ENCODE results near the gene SLC24A4. TPM values are rescaled to one million over a fixed set of nuclear protein-coding genes. Genes with fewer than 3 reads are reported as not detected.

Gene SLC24A4
- polyA plus RNA-seq, 1 donor, result 0.54 TPM

- no peaks in the 10 kb centered on the region for H3K36me3 ChIP-seq (ENCODE audit: control insufficient read depth, insufficient read depth, low read length)
- no peaks in the 10 kb centered on the region for H3K4me1 ChIP-seq (ENCODE audit: control insufficient read depth, insufficient read depth, low read length)
- no peak overlapping the region for H3K27ac ChIP-seq (ENCODE audit: low read length)
- no peaks in the 10 kb centered on the region for H3K9me3 ChIP-seq (ENCODE audit: control insufficient read depth, low read depth, low read length)
- H3K4me3 ChIP-seq (ENCODE audit: low read length), result no peak overlapping the region
- no CpG with 5 or more reads among the region's 3 CpGs for WGBS (ENCODE audit: insufficient coverage, low lambda C conversion rate)
- DNase-seq, result no peak
- H3K27me3 ChIP-seq (ENCODE audit: control insufficient read depth, insufficient read depth, low read length), result no peaks in the 10 kb centered on the region
Measured at GRCh38 chr14:92473969-92474535, 151.1 kb downstream of the SLC24A4 start.

DNA sequence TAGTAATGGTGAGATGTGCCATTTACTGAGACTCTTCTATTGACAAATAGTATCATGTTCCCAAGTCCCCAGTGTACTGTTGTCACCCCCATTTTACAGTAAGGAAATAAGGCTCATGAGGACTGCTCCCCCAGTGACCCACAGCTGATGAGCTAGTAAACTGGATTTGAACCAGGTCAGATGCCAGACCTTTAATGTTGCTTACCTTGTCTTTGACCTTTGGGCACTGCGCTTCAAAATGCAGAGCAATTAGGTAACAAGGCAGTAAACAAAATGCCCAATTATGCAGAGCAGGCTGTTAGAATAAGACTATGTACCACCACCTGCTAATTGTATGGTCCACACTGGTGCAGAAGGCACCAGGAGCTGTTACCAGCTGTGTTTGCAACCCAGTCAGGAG, 152.1 kb downstream of the SLC24A4 start:
- Histone ChIP-seq H3K9me3 (ENCODE audit: control insufficient read depth, low read depth, low read length) (no peaks in the 10 kb centered on the region), H3K27ac (ENCODE audit: low read length) (no peak overlapping the region), H3K4me3 (ENCODE audit: low read length) (no peak overlapping the region), H3K36me3 (ENCODE audit: control insufficient read depth, insufficient read depth, low read length) (no peaks in the 10 kb centered on the region), H3K4me1 (ENCODE audit: control insufficient read depth, insufficient read depth, low read length) (no peaks in the 10 kb centered on the region), H3K27me3 (ENCODE audit: control insufficient read depth, insufficient read depth, low read length) (no peaks in the 10 kb centered on the region)
- WGBS (ENCODE audit: insufficient coverage, low lambda C conversion rate), result no CpG with 5 or more reads among the region's 1 CpG
- DNase-seq, result no peak

DNA sequence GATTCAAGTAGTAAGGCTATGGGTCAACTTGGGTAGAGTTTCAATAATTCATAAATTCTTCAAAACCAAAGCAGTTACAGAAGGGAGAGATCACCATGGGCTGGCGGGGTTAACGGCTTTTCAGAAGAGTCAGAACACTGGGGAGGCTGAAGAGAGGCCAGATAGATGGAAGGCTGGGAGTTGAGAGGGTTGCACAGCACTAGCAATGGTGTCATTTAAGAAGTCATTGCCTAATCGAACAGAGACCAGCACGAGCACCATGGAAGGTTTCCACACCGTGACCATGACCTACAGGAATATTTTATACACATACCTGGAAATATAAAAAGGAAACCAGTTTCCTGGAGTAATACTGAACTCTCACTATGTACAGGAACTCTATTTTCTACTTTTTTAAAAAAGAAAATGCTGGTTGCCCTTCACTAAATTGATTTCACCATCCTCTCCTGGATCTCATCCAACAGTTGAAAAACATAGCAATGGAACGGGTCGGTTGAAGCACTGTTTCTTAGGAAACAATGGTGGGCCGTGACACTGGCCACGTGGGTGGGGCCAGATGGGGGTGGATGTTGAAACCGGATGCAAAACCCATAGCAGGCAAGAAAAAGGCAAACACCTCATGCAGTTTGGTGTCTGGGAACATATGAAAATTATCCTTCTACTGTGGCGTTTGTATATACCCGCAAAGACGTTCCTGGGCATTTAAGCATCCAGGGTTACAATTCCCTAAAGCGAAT, 152.7 kb downstream of the SLC24A4 start:
- no peak for DNase-seq
- no peak overlapping the region for H3K4me3 ChIP-seq (ENCODE audit: low read length)
- H3K27ac ChIP-seq (ENCODE audit: low read length), result no peak overlapping the region
- H3K27me3 ChIP-seq (ENCODE audit: control insufficient read depth, insufficient read depth, low read length), result no peaks in the 10 kb centered on the region
- WGBS (ENCODE audit: insufficient coverage, low lambda C conversion rate), result 80% methylated on average over 2 of the region's 14 CpGs
- no peaks in the 10 kb centered on the region for H3K36me3 ChIP-seq (ENCODE audit: control insufficient read depth, insufficient read depth, low read length)
- no peaks in the 10 kb centered on the region for H3K4me1 ChIP-seq (ENCODE audit: control insufficient read depth, insufficient read depth, low read length)
- no peaks in the 10 kb centered on the region for H3K9me3 ChIP-seq (ENCODE audit: control insufficient read depth, low read depth, low read length)

GRCh38 chr14:92480856-92481255, 157.9 kb downstream of the SLC24A4 start:
- H3K4me3 ChIP-seq (ENCODE audit: low read length), result no peak overlapping the region
- H3K9me3 ChIP-seq (ENCODE audit: control insufficient read depth, low read depth, low read length), result no peaks in the 10 kb centered on the region
- peaks cover 3% of the 10 kb centered on the region for H3K27me3 ChIP-seq (ENCODE audit: control insufficient read depth, insufficient read depth, low read length)
- no peaks in the 10 kb centered on the region for H3K36me3 ChIP-seq (ENCODE audit: control insufficient read depth, insufficient read depth, low read length)
- no peak overlapping the region for H3K27ac ChIP-seq (ENCODE audit: low read length)
- no CpG with 5 or more reads among the region's 3 CpGs for WGBS (ENCODE audit: insufficient coverage, low lambda C conversion rate)
- no peaks in the 10 kb centered on the region for H3K4me1 ChIP-seq (ENCODE audit: control insufficient read depth, insufficient read depth, low read length)
- no peak for DNase-seq

- Histone ChIP-seq H3K4me3 (ENCODE audit: low read length) (no peak overlapping the region), H3K27me3 (ENCODE audit: control insufficient read depth, insufficient read depth, low read length) (peaks cover 3% of the 10 kb centered on the region), H3K4me1 (ENCODE audit: control insufficient read depth, insufficient read depth, low read length) (no peaks in the 10 kb centered on the region), H3K36me3 (ENCODE audit: control insufficient read depth, insufficient read depth, low read length) (no peaks in the 10 kb centered on the region), H3K27ac (ENCODE audit: low read length) (no peak overlapping the region), H3K9me3 (ENCODE audit: control insufficient read depth, low read depth, low read length) (no peaks in the 10 kb centered on the region)
- no peak for DNase-seq
- no CpG with 5 or more reads among the region's 1 CpG for WGBS (ENCODE audit: insufficient coverage, low lambda C conversion rate)
Measured at GRCh38 chr14:92481386-92481785, 158.4 kb downstream of the SLC24A4 start.

DNA sequence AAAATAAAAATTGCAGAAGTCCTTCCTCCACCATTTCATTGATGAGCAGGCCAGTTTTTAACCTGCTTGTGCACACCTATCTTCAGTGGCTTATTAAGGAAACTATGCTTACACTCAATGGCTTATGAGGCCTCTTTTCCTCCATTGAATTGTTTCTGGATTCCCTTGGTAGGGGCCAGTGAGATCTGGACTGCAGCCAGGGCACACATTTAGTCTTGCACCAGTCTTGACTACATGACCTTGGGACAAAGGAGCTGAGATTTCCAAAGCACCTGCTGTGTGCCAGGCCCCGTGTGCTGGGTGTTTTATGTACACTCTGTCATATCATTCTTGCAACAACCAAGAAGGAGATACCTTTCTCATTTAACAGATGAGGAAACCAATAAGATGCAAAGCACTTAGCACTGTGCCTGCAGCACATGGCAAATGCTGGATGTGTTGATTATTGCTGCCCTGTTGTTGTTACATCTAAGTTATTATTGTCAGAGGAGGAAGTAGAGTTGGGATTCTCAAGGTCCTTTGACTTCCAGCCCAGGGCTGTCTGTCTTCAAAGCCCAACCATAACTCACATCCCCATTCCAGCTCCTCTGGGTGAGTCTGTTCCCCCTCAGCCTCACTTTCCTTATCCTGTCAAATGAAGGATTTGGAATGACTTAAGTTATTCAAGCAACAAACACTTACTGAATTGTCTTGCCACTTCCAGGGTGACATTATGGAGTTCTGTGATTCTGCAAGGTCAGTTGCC, 159.0 kb downstream of the SLC24A4 start:
- Histone ChIP-seq H3K9me3 (ENCODE audit: control insufficient read depth, low read depth, low read length) (no peaks in the 10 kb centered on the region), H3K4me1 (ENCODE audit: control insufficient read depth, insufficient read depth, low read length) (no peaks in the 10 kb centered on the region), H3K4me3 (ENCODE audit: low read length) (no peak overlapping the region), H3K27me3 (ENCODE audit: control insufficient read depth, insufficient read depth, low read length) (peaks cover 3% of the 10 kb centered on the region), H3K27ac (ENCODE audit: low read length) (no peak overlapping the region), H3K36me3 (ENCODE audit: control insufficient read depth, insufficient read depth, low read length) (no peaks in the 10 kb centered on the region)
- no CpG with 5 or more reads among the region's 1 CpG for WGBS (ENCODE audit: insufficient coverage, low lambda C conversion rate)
- DNase-seq, result no peak

DNA sequence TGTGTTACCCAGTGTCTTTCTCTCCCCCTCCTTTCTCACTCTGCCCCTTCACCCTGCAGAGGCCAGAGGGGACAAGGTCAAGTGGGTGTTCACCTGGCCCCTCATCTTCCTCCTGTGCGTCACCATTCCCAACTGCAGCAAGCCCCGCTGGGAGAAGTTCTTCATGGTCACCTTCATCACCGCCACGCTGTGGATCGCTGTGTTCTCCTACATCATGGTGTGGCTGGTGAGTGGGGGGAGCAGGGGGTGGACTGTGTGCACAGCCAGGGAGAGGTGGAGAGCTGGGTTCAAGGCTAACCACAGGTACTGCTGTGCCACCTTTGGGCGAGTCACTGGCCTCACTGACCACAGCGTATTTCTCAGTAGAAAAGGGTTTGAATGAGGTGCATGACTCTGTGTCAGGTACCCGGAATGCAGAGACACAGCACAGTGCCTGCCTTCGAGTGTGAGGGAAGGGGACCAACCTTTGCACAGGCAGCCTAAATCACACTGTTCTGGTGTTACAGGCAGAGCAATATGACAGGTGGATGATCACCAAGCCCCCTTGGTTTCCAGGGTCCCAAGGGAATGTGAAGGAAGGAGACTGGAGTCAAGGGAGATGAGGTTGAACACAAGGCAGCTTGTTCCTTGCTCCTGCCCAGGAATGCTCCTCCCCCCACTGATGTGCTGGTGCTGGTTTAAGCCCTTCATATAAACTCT, 159.8 kb downstream of the SLC24A4 start:
- no peaks in the 10 kb centered on the region for H3K36me3 ChIP-seq (ENCODE audit: control insufficient read depth, insufficient read depth, low read length)
- H3K27me3 ChIP-seq (ENCODE audit: control insufficient read depth, insufficient read depth, low read length), result peaks cover 3% of the 10 kb centered on the region
- H3K9me3 ChIP-seq (ENCODE audit: control insufficient read depth, low read depth, low read length), result no peaks in the 10 kb centered on the region
- no CpG with 5 or more reads among the region's 9 CpGs for WGBS (ENCODE audit: insufficient coverage, low lambda C conversion rate)
- no peak overlapping the region for H3K27ac ChIP-seq (ENCODE audit: low read length)
- no peak overlapping the region for H3K4me3 ChIP-seq (ENCODE audit: low read length)
- no peaks in the 10 kb centered on the region for H3K4me1 ChIP-seq (ENCODE audit: control insufficient read depth, insufficient read depth, low read length)
- no peak for DNase-seq

GRCh38 chr14:92484132-92484823, 161.3 kb downstream of the SLC24A4 start:
- Histone ChIP-seq H3K4me3 (ENCODE audit: low read length) (no peak overlapping the region), H3K27ac (ENCODE audit: low read length) (no peak overlapping the region), H3K36me3 (ENCODE audit: control insufficient read depth, insufficient read depth, low read length) (no peaks in the 10 kb centered on the region), H3K27me3 (ENCODE audit: control insufficient read depth, insufficient read depth, low read length) (peaks cover 3% of the 10 kb centered on the region), H3K9me3 (ENCODE audit: control insufficient read depth, low read depth, low read length) (no peaks in the 10 kb centered on the region), H3K4me1 (ENCODE audit: control insufficient read depth, insufficient read depth, low read length) (no peaks in the 10 kb centered on the region)
- DNase-seq, result no peak
- WGBS (ENCODE audit: insufficient coverage, low lambda C conversion rate), result no CpG with 5 or more reads among the region's 7 CpGs

- no CpG with 5 or more reads among the region's 4 CpGs for WGBS (ENCODE audit: insufficient coverage, low lambda C conversion rate)
Measured at GRCh38 chr14:92486881-92487280, 163.9 kb downstream of the SLC24A4 start.

More at GRCh38 chr14:92486881-92487280, 163.9 kb downstream of the SLC24A4 start:
- Histone ChIP-seq H3K9me3 (ENCODE audit: control insufficient read depth, low read depth, low read length) (no peaks in the 10 kb centered on the region), H3K27me3 (ENCODE audit: control insufficient read depth, insufficient read depth, low read length) (no peaks in the 10 kb centered on the region), H3K27ac (ENCODE audit: low read length) (no peak overlapping the region), H3K4me1 (ENCODE audit: control insufficient read depth, insufficient read depth, low read length) (no peaks in the 10 kb centered on the region), H3K36me3 (ENCODE audit: control insufficient read depth, insufficient read depth, low read length) (no peaks in the 10 kb centered on the region), H3K4me3 (ENCODE audit: low read length) (no peak overlapping the region)
- no peak for DNase-seq
